ENCODE data around the gene EIF4E2.

DNA sequence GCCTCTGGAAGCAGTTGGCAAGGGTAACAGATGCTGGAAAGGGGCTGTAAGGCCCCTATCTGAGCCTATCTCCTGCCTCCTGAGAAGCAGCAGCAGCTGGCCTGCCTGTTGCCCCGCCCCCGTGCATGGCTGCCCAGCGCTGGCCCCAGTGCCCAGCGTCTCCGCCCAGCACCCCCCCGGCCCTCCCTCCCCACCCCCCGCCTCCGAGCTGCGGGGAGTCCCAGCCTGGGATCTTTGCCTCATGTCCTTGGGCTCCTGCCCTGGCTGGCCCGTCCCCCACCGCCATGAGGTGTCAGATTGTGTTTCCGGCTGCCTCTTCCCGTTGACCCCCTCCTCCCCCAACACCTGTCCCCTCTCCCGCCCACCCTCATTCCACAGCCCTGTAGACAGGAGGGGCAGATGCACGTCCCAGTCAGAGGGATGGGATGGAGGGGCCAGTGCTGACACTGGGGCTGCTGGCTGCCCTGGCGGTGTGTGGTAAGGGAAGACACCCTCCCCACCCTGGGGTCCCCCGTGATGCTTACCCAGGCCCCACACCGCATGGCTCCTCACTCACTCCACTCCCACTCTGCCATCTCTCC, 24.6 kb upstream of the EIF4E2 start, which contains the start of gene CHRND:
- TF ChIP-seq, protein P1, sequence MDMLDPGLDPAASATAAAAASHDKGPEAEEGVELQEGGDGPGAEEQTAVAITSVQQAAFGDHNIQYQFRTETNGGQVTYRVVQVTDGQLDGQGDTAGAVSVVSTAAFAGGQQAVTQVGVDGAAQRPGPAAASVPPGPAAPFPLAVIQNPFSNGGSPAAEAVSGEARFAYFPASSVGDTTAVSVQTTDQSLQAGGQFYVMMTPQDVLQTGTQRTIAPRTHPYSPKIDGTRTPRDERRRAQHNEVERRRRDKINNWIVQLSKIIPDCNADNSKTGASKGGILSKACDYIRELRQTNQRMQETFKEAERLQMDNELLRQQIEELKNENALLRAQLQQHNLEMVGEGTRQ (IDR thresholded peaks at IDR 0.05; ENCODE audit: low read depth, low read length): no peak
- TF ChIP-seq, protein P2, sequence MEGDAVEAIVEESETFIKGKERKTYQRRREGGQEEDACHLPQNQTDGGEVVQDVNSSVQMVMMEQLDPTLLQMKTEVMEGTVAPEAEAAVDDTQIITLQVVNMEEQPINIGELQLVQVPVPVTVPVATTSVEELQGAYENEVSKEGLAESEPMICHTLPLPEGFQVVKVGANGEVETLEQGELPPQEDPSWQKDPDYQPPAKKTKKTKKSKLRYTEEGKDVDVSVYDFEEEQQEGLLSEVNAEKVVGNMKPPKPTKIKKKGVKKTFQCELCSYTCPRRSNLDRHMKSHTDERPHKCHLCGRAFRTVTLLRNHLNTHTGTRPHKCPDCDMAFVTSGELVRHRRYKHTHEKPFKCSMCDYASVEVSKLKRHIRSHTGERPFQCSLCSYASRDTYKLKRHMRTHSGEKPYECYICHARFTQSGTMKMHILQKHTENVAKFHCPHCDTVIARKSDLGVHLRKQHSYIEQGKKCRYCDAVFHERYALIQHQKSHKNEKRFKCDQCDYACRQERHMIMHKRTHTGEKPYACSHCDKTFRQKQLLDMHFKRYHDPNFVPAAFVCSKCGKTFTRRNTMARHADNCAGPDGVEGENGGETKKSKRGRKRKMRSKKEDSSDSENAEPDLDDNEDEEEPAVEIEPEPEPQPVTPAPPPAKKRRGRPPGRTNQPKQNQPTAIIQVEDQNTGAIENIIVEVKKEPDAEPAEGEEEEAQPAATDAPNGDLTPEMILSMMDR (conservative IDR thresholded peaks at IDR 0.05; ENCODE audit: low read depth, low read length): no peak
- TF ChIP-seq POLR2A (IDR thresholded peaks at IDR 0.05; ENCODE audit: low read depth, low read length) (no peak), RAD21 (IDR thresholded peaks at IDR 0.05; ENCODE audit: low read length) (no peak), SMC3 (IDR thresholded peaks at IDR 0.05; ENCODE audit: low read depth, low read length) (no peak)

Measured in IMR-90 (cell line).